WTC11 (cell line): ENCODE data around the gene ZNF75A. TPM values are rescaled to one million over a fixed set of nuclear protein-coding genes. Genes with fewer than 3 reads are reported as not detected.

Experiments used
- ATAC-seq: fragments of 200-7000 bp; cut with Tn5 transposase; 2 replicates; pipeline ENCODE4 v1.10.0; 2021; ENCODE audit warnings: mild to moderate bottlenecking, moderate library complexity
- CTCF ChIA-PET: fragments of 300-600 bp; sonication (Branson Sonifier 250); formaldehyde crosslinking; loops from one replicate; lab custom pipeline; 2021; ENCODE audit warnings: antibody characterized with exemption; lab: Charles Lee
- POLR2A ChIA-PET: fragments of 350-600 bp; sonication (Branson Sonifier 250); formaldehyde crosslinking; loops from one replicate; lab custom pipeline; 2021; ENCODE audit warnings: antibody characterized with exemption; lab: Charles Lee
- DNase-seq: peaks from one replicate; pipeline ENCODE4 v3.0.0; 2021; ENCODE audit warnings: low spot score
- H3K27ac Mint-ChIP-seq: 2 replicates; pipeline ENCODE4 v1.8.0; 2021; ENCODE audit warnings: mixed read lengths
- H3K27me3 Mint-ChIP-seq: 2 replicates; pipeline ENCODE4 v1.8.0; 2021; ENCODE audit warnings: low read depth, mild to moderate bottlenecking, moderate library complexity, mixed read lengths
- H3K36me3 Mint-ChIP-seq: 2 replicates; pipeline ENCODE4 v1.8.0; 2021; ENCODE audit warnings: mixed read lengths
- H3K4me1 Mint-ChIP-seq: 2 replicates; pipeline ENCODE4 v1.8.0; 2022; ENCODE audit warnings: mixed read lengths
- H3K4me3 Mint-ChIP-seq: 2 replicates; pipeline ENCODE4 v1.8.0; 2021; ENCODE audit warnings: mild to moderate bottlenecking, moderate library complexity, mixed read lengths
- H3K9me3 Mint-ChIP-seq: 2 replicates; pipeline ENCODE4 v1.8.0; 2021; ENCODE audit warnings: mixed read lengths
- ELF4 ChIP-seq: sonication (generic); formaldehyde crosslinking; IDR thresholded peaks from 2 replicates; pipeline ENCODE4 v1.8.1; 2022; ENCODE audit warnings: low read depth, mild to moderate bottlenecking, moderate library complexity, missing genetic modification reagents
- EMX1 ChIP-seq: fragments of 250-450 bp; sonication (Bioruptor Pico); IDR thresholded peaks from 2 replicates; pipeline ENCODE4 v1.8.0; 2021; ENCODE audit warnings: mild to moderate bottlenecking
- ETV6 ChIP-seq: sonication (generic); formaldehyde crosslinking; IDR thresholded peaks from 2 replicates; pipeline ENCODE4 v1.8.1; 2022; ENCODE audit warnings: mild to moderate bottlenecking, missing genetic modification reagents
- FOXP1 ChIP-seq: sonication (generic); formaldehyde crosslinking; IDR thresholded peaks from 2 replicates; pipeline ENCODE4 v1.8.0; 2022; ENCODE audit warnings: missing genetic modification reagents, mild to moderate bottlenecking, moderate library complexity, borderline replicate concordance
- JAZF1 ChIP-seq: fragments of 250-450 bp; sonication (Bioruptor Pico); IDR thresholded peaks from 2 replicates; pipeline ENCODE4 v1.9.0; 2021; ENCODE audit warnings: moderate library complexity, mild to moderate bottlenecking, inconsistent platforms
- NFE2L1 ChIP-seq: sonication (generic); formaldehyde crosslinking; IDR thresholded peaks from 2 replicates; pipeline ENCODE4 v1.8.1; 2023; ENCODE audit warnings: missing genetic modification reagents
- RELA ChIP-seq: sonication (generic); formaldehyde crosslinking; IDR thresholded peaks from 2 replicates; pipeline ENCODE4 v1.8.1; 2022; ENCODE audit warnings: missing genetic modification reagents, mild to moderate bottlenecking, borderline replicate concordance
- TCF7 ChIP-seq: sonication (generic); formaldehyde crosslinking; IDR thresholded peaks from 2 replicates; pipeline ENCODE4 v1.8.0; 2022; ENCODE audit warnings: mild to moderate bottlenecking, low read depth, missing genetic modification reagents, moderate library complexity
- TEAD1 ChIP-seq: sonication (generic); formaldehyde crosslinking; IDR thresholded peaks from 2 replicates; pipeline ENCODE4 v1.8.0; 2022; ENCODE audit warnings: mild to moderate bottlenecking, missing genetic modification reagents
- ZNF219 ChIP-seq: sonication (generic); formaldehyde crosslinking; IDR thresholded peaks from 2 replicates; pipeline ENCODE4 v1.8.0; 2023; ENCODE audit warnings: missing genetic modification reagents, mild to moderate bottlenecking, borderline replicate concordance
- ZNF317 ChIP-seq: sonication (generic); formaldehyde crosslinking; IDR thresholded peaks from 2 replicates; pipeline ENCODE4 v1.8.1; 2023; ENCODE audit warnings: low read depth, mild to moderate bottlenecking, moderate library complexity, missing genetic modification reagents, borderline replicate concordance
- ZNF396 ChIP-seq: fragments of 250-450 bp; sonication (Bioruptor Pico); IDR thresholded peaks from 2 replicates; pipeline ENCODE4 v1.8.0; 2021; ENCODE audit warnings: mild to moderate bottlenecking, moderate library complexity, borderline replicate concordance
- total RNA-seq: library from RNA; stranded (reverse); gene quantifications from 3 replicates; pipeline ENCODE4 v1.2.3, GENCODE V29; 2021
- TF ChIP-seq, protein P1 (sequence below): sonication (generic); formaldehyde crosslinking; IDR thresholded peaks from 2 replicates; pipeline ENCODE4 v1.8.1; 2023; ENCODE audit warnings: mild to moderate bottlenecking, missing genetic modification reagents, moderate library complexity
- TF ChIP-seq, protein P2 (sequence below): sonication (generic); formaldehyde crosslinking; IDR thresholded peaks from 2 replicates; pipeline ENCODE4 v1.8.0; 2023; ENCODE audit warnings: mild to moderate bottlenecking, missing genetic modification reagents
- TF ChIP-seq, protein P3 (sequence below): fragments of 250-450 bp; sonication (Bioruptor Pico); IDR thresholded peaks from 2 replicates; pipeline ENCODE4 v1.9.0; 2021; ENCODE audit warnings: mild to moderate bottlenecking
- TF ChIP-seq, protein P4 (sequence below): sonication (generic); formaldehyde crosslinking; IDR thresholded peaks from 2 replicates; pipeline ENCODE4 v1.8.1; 2022; ENCODE audit warnings: low read depth, missing genetic modification reagents, borderline replicate concordance
- TF ChIP-seq, protein P5 (sequence below): fragments of 250-450 bp; sonication (Bioruptor Pico); IDR thresholded peaks from 2 replicates; pipeline ENCODE4 v1.9.0; 2021; ENCODE audit warnings: mild to moderate bottlenecking
- TF ChIP-seq, protein P6 (sequence below): fragments of 250-450 bp; sonication (Bioruptor Pico); IDR thresholded peaks from 2 replicates; pipeline ENCODE4 v1.8.0; 2021; ENCODE audit warnings: mild to moderate bottlenecking
- TF ChIP-seq, protein P7 (sequence below): sonication (generic); formaldehyde crosslinking; IDR thresholded peaks from 2 replicates; pipeline ENCODE4 v1.8.1; 2022; ENCODE audit warnings: mild to moderate bottlenecking, moderate library complexity, missing genetic modification reagents

Gene ZNF75A
- total RNA-seq, 1 experiment from 2014 or later: 31.5 TPM

DNA sequence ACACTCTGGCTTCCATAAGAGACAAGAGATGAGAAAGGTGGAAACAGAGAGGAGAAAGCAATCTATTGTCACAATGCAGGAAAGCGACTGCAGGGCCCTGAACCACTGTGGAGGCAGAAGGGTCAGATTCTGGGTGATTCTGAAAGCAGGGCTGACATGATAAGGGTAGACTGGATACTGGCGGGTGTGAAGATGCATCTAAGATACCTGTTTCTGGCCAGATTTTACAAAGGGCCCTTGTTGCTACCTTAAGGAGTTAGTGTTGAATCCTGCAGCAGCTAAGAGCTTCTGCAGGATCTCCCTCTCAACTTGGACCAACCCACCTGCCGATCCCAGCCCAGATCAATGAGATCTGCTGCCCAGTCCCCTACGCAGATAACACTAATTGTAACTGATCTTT, 42.8 kb upstream of the ZNF75A start:
- ATAC-seq (no peak), DNase-seq (no peak)
- Mint-ChIP-seq H3K36me3 (no peaks in the 10 kb centered on the region), H3K27me3 (peaks cover 61% of the 10 kb centered on the region), H3K27ac (no peak overlapping the region), H3K4me3 (peak overlapping the region; percentile 53), H3K9me3 (peaks cover 14% of the 10 kb centered on the region), H3K4me1 (peaks cover 6% of the 10 kb centered on the region; the same call in 1 of the 2 replicates)
- ChIA-PET CTCF (no interaction called here), POLR2A (no interaction called here)
- TF ChIP-seq, protein P1, sequence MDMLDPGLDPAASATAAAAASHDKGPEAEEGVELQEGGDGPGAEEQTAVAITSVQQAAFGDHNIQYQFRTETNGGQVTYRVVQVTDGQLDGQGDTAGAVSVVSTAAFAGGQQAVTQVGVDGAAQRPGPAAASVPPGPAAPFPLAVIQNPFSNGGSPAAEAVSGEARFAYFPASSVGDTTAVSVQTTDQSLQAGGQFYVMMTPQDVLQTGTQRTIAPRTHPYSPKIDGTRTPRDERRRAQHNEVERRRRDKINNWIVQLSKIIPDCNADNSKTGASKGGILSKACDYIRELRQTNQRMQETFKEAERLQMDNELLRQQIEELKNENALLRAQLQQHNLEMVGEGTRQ (CRISPR knock-in tag): no peak
- TF ChIP-seq, protein P2, sequence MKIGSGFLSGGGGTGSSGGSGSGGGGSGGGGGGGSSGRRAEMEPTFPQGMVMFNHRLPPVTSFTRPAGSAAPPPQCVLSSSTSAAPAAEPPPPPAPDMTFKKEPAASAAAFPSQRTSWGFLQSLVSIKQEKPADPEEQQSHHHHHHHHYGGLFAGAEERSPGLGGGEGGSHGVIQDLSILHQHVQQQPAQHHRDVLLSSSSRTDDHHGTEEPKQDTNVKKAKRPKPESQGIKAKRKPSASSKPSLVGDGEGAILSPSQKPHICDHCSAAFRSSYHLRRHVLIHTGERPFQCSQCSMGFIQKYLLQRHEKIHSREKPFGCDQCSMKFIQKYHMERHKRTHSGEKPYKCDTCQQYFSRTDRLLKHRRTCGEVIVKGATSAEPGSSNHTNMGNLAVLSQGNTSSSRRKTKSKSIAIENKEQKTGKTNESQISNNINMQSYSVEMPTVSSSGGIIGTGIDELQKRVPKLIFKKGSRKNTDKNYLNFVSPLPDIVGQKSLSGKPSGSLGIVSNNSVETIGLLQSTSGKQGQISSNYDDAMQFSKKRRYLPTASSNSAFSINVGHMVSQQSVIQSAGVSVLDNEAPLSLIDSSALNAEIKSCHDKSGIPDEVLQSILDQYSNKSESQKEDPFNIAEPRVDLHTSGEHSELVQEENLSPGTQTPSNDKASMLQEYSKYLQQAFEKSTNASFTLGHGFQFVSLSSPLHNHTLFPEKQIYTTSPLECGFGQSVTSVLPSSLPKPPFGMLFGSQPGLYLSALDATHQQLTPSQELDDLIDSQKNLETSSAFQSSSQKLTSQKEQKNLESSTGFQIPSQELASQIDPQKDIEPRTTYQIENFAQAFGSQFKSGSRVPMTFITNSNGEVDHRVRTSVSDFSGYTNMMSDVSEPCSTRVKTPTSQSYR (CRISPR knock-in tag): no peak
- TF ChIP-seq, protein P3, sequence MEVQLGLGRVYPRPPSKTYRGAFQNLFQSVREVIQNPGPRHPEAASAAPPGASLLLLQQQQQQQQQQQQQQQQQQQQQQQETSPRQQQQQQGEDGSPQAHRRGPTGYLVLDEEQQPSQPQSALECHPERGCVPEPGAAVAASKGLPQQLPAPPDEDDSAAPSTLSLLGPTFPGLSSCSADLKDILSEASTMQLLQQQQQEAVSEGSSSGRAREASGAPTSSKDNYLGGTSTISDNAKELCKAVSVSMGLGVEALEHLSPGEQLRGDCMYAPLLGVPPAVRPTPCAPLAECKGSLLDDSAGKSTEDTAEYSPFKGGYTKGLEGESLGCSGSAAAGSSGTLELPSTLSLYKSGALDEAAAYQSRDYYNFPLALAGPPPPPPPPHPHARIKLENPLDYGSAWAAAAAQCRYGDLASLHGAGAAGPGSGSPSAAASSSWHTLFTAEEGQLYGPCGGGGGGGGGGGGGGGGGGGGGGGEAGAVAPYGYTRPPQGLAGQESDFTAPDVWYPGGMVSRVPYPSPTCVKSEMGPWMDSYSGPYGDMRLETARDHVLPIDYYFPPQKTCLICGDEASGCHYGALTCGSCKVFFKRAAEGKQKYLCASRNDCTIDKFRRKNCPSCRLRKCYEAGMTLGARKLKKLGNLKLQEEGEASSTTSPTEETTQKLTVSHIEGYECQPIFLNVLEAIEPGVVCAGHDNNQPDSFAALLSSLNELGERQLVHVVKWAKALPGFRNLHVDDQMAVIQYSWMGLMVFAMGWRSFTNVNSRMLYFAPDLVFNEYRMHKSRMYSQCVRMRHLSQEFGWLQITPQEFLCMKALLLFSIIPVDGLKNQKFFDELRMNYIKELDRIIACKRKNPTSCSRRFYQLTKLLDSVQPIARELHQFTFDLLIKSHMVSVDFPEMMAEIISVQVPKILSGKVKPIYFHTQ (CRISPR knock-in tag): no peak
- TF ChIP-seq TCF7 (CRISPR knock-in tag) (no peak), ZNF219 (CRISPR knock-in tag) (no peak), ELF4 (CRISPR knock-in tag) (no peak), NFE2L1 (no peak)
- TF ChIP-seq, protein P4, sequence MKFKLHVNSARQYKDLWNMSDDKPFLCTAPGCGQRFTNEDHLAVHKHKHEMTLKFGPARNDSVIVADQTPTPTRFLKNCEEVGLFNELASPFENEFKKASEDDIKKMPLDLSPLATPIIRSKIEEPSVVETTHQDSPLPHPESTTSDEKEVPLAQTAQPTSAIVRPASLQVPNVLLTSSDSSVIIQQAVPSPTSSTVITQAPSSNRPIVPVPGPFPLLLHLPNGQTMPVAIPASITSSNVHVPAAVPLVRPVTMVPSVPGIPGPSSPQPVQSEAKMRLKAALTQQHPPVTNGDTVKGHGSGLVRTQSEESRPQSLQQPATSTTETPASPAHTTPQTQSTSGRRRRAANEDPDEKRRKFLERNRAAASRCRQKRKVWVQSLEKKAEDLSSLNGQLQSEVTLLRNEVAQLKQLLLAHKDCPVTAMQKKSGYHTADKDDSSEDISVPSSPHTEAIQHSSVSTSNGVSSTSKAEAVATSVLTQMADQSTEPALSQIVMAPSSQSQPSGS (CRISPR knock-in tag): no peak

DNA sequence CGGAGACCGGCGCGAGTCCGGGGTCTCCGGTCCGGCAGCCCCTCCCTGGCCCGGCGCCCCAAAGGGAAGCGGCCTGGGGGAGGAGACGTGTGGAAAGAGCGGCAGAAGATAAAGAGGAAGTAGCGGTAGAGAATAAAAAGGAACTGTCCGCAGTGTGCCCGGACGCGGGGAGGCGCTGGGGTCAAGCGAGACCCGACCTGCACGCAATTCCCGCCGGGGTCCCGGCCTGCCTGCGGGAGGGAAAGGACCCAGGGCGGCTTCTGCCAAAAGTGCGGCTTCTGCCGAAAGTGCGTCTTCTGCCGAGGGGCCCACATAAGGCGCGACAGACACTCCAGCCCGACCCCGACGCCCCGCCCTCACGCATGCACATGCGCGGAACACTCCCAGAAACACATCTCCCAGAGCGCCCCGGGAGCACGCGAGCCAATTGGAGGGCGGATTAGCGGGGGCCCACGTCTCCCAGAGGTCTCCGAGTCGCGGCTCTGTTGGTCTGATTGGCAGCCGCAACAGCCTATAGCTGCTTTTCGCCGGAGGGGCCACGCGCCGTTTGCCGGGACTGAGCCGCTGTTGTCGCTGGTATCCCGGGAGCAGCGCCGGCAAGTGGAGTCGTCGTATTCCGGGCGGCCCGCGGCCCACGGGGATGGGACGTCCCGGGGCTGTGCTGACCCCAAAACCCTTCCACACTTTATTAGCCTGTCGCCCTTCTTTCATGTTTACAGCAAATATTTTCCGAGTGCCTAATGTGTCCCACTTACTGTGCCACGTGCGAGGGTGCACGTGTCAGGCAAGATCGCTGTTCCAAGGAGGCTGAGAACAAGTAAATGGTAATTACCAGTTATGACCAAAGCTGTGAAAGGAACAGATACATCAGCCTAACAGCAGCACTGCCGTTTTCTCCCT, 40.9 kb upstream of the ZNF75A start:
- peak; percentile 98 for ATAC-seq
- Mint-ChIP-seq H3K9me3 (peaks cover 23% of the 10 kb centered on the region), H3K27ac (peak overlapping the region; percentile 56; the same call in 1 of the 2 replicates), H3K4me1 (peaks cover 6% of the 10 kb centered on the region; the same call in 1 of the 2 replicates), H3K27me3 (peaks cover 58% of the 10 kb centered on the region), H3K36me3 (no peaks in the 10 kb centered on the region), H3K4me3 (peak overlapping the region; percentile 77)
- ChIA-PET CTCF (interaction anchor here (0.6 to 1.4 kb wide), 6 partner anchors 15 to 205 kb away, joined by 3 to 5 read pairs (median 4); partner anchors contain the start of gene ZNF263), POLR2A (interaction anchor here (0.6 kb wide), 1 partner anchor 43 kb away, joined by 4 read pairs; no protein-coding TSS in a partner anchor)
- DNase-seq: peak; percentile 97
- TF ChIP-seq, protein P5, sequence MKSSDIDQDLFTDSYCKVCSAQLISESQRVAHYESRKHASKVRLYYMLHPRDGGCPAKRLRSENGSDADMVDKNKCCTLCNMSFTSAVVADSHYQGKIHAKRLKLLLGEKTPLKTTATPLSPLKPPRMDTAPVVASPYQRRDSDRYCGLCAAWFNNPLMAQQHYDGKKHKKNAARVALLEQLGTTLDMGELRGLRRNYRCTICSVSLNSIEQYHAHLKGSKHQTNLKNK (CRISPR knock-in tag): no peak
- TF ChIP-seq FOXP1 (CRISPR knock-in tag) (peak; percentile 45), NFE2L1 (no peak), JAZF1 (CRISPR knock-in tag) (no peak), RELA (0 out of 2 replicates have a peak, but pooled peaks have one; percentile 51), EMX1 (CRISPR knock-in tag) (no peak), ZNF317 (CRISPR knock-in tag) (no peak), ETV6 (CRISPR knock-in tag) (peak; percentile 87), TEAD1 (CRISPR knock-in tag) (peak; percentile 90), ZNF396 (no peak)
- TF ChIP-seq, protein P6, sequence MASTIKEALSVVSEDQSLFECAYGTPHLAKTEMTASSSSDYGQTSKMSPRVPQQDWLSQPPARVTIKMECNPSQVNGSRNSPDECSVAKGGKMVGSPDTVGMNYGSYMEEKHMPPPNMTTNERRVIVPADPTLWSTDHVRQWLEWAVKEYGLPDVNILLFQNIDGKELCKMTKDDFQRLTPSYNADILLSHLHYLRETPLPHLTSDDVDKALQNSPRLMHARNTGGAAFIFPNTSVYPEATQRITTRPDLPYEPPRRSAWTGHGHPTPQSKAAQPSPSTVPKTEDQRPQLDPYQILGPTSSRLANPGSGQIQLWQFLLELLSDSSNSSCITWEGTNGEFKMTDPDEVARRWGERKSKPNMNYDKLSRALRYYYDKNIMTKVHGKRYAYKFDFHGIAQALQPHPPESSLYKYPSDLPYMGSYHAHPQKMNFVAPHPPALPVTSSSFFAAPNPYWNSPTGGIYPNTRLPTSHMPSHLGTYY: no peak
- TF ChIP-seq, protein P7, sequence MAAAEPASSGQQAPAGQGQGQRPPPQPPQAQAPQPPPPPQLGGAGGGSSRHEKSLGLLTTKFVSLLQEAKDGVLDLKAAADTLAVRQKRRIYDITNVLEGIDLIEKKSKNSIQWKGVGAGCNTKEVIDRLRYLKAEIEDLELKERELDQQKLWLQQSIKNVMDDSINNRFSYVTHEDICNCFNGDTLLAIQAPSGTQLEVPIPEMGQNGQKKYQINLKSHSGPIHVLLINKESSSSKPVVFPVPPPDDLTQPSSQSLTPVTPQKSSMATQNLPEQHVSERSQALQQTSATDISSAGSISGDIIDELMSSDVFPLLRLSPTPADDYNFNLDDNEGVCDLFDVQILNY: peak; percentile 78; the same call in 1 of the 2 replicates
